Hepatocyte (in vitro differentiated cells): ENCODE data around the gene MOB3C. TPM values are rescaled to one million over a fixed set of nuclear protein-coding genes. Genes with fewer than 3 reads are reported as not detected.

Source experiments
- DNase-seq: peaks from one replicate; pipeline ENCODE4 v3.0.0-alpha.2; 2016; ENCODE audit warnings: low spot score
- H2AFZ ChIP-seq: fragments of 200-600 bp; sonication (generic); 2 replicates; pipeline ENCODE4 v1.6.0; 2016; ENCODE audit warnings: antibody characterized with exemption, mild to moderate bottlenecking
- H3K27ac ChIP-seq: fragments of 200-600 bp; sonication (generic); 2 replicates; pipeline ENCODE4 v1.5.1; 2016; ENCODE audit warnings: mild to moderate bottlenecking
- H3K27me3 ChIP-seq: fragments of 200-600 bp; sonication (generic); 2 replicates; pipeline ENCODE4 v1.6.1; 2016
- H3K36me3 ChIP-seq: fragments of 200-600 bp; sonication (generic); replicated peaks from 2 replicates; pipeline ENCODE4 v1.5.1; 2016; ENCODE audit warnings: low read depth; ENCODE audit not compliant: insufficient read depth
- H3K4me1 ChIP-seq: fragments of 200-600 bp; sonication (generic); 2 replicates; pipeline ENCODE4 v1.5.1; 2016; ENCODE audit warnings: mild to moderate bottlenecking, moderate library complexity; ENCODE audit not compliant: insufficient read depth
- H3K4me2 ChIP-seq: fragments of 200-600 bp; sonication (generic); 2 replicates; pipeline ENCODE4 v1.6.0; 2016
- H3K4me3 ChIP-seq: fragments of 200-600 bp; sonication (generic); 2 replicates; pipeline ENCODE4 v1.5.1; 2016; ENCODE audit warnings: mild to moderate bottlenecking
- H3K79me2 ChIP-seq: fragments of 200-600 bp; sonication (generic); 2 replicates; pipeline ENCODE4 v1.6.0; 2017; ENCODE audit warnings: mild to moderate bottlenecking
- H3K9me2 ChIP-seq: fragments of 200-600 bp; sonication (generic); replicated peaks from 2 replicates; pipeline ENCODE4 v1.6.0; 2017; ENCODE audit warnings: mild to moderate bottlenecking; ENCODE audit not compliant: insufficient read depth
- H3K9me3 ChIP-seq: fragments of 200-600 bp; sonication (generic); 2 replicates; pipeline ENCODE4 v1.5.1; 2016; ENCODE audit warnings: low read depth, mild to moderate bottlenecking
- H4K20me1 ChIP-seq: fragments of 200-600 bp; sonication (generic); 2 replicates; pipeline ENCODE4 v1.6.0; 2016; ENCODE audit warnings: mild to moderate bottlenecking; ENCODE audit not compliant: insufficient read depth, poor library complexity, severe bottlenecking
- EZH2 ChIP-seq: fragments of 200-600 bp; sonication (generic); IDR thresholded peaks from 2 replicates; pipeline ENCODE4 v1.6.1; 2016; ENCODE audit warnings: antibody characterized with exemption, mild to moderate bottlenecking, borderline replicate concordance
- EZH2phosphoT487 ChIP-seq: fragments of 200-600 bp; sonication (generic); IDR thresholded peaks from one replicate; pipeline ENCODE4 v1.6.1; 2018; ENCODE audit warnings: antibody characterized with exemption, mild to moderate bottlenecking, low read depth, moderate library complexity; ENCODE audit not compliant: unreplicated experiment, severe bottlenecking
- WGBS: methylation state at CpG from one replicate; pipeline ENCODE4 v1.1.6; 2016; ENCODE audit warnings: low lambda C conversion rate; ENCODE audit errors: missing lambda C conversion rate; 5-methylcytosine and 5-hydroxymethylcytosine counted together
- polyA plus RNA-seq: library from polyadenylated mRNA; unstranded; fragments of >200 nt; fragmentation: Nextera tagmentation; extraction: Ambion mirVana; gene quantifications from 2 replicates; pipeline ENCODE4 v1.2.1, GENCODE V29; 2016
- total RNA-seq: library from RNA; depleted of rRNA; stranded (reverse); fragments of >200 nt; gene quantifications from 2 replicates; pipeline ENCODE4 v1.2.3, GENCODE V29; 2014
- TF ChIP-seq, protein P1 (sequence below): fragments of 200-600 bp; sonication (generic); IDR thresholded peaks from 2 replicates; pipeline ENCODE4 v1.5.1; 2016; ENCODE audit warnings: antibody characterized with exemption, mild to moderate bottlenecking; ENCODE audit not compliant: poor library complexity

Gene MOB3C
- total and polyA plus RNA-seq, 2 experiments from 2014 or later, result 5.8 to 6.6 TPM

DNA sequence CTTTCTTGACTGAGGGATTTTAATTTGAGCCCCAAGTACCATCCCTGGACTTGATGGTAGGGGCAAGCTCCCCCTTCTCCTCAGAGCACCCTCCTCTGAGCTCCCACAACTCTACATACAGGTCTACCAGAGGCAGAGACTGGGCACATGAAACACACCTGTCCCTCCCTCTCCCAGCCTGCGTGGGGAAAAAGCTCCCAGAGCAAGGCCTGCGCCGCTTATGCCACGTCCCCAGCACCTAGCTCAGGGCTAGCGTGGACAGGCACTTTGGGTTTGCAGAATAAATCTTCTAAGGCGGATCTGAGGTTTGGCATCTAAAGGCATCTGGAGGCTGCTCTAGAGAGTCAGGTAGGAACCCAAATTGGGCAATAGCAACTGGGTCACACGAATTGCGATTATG lies 57.6 kb downstream of the MOB3C start:
- no peaks in the 10 kb centered on the region for H3K9me3 ChIP-seq
- no peaks in the 10 kb centered on the region for H3K9me2 ChIP-seq
- H3K4me1 ChIP-seq, result no peaks in the 10 kb centered on the region
- 95% methylated on average over 8 of the region's 8 CpGs for whole genome bisulfite sequencing
- TF ChIP-seq EZH2phosphoT487 (no peak), EZH2 (no peak)
- TF ChIP-seq, protein P1, sequence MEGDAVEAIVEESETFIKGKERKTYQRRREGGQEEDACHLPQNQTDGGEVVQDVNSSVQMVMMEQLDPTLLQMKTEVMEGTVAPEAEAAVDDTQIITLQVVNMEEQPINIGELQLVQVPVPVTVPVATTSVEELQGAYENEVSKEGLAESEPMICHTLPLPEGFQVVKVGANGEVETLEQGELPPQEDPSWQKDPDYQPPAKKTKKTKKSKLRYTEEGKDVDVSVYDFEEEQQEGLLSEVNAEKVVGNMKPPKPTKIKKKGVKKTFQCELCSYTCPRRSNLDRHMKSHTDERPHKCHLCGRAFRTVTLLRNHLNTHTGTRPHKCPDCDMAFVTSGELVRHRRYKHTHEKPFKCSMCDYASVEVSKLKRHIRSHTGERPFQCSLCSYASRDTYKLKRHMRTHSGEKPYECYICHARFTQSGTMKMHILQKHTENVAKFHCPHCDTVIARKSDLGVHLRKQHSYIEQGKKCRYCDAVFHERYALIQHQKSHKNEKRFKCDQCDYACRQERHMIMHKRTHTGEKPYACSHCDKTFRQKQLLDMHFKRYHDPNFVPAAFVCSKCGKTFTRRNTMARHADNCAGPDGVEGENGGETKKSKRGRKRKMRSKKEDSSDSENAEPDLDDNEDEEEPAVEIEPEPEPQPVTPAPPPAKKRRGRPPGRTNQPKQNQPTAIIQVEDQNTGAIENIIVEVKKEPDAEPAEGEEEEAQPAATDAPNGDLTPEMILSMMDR, result no peak
- H4K20me1 ChIP-seq, result no peaks in the 10 kb centered on the region
- H3K27ac ChIP-seq, result no peak overlapping the region
- no peaks in the 10 kb centered on the region for H3K79me2 ChIP-seq
- H2AFZ ChIP-seq, result no peak overlapping the region
- H3K27me3 ChIP-seq, result no peaks in the 10 kb centered on the region
- no peaks in the 10 kb centered on the region for H3K36me3 ChIP-seq
- H3K4me2 ChIP-seq, result no peak overlapping the region
- DNase-seq, result no peak
- no peak overlapping the region for H3K4me3 ChIP-seq

DNA sequence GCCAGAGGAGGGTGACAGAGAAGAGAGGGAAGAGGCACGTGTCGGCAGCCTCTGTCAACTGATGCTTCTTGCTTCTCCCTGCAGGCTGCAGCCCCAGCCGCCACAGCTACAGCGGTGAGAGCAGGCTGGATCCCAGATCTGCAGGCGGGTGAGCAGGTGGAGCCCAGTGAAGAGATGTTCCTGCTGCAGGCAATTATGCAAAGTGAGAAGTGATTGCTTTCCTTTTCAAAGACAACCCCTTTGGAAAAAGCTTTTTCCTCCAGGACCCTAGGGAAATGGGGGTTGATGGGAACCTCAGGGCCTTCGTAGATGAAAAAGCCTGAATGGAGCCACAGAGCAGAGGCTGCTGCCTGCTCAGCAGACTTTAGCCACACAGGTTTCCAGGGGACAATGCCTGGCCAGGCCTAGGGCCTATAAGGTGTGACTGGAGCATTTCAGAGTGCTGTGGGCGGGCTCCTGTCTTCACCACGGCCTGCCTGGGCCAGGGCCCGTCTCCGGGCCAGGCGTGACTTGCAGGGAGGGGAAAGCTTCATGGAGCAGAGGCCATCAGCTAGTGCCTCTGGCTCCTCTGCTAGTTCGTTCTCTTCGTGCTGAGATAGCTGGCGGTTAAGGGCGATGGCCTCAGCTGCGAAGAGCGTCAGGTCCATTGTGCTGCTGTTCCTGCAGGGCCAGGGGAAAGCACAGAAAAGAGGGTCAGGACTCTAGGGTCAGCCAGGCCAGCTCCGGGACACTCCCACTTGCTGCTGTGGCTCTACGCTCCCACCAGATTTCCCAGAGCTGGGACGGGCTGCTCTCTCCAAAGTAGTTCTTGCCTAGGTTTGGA lies 58.3 kb downstream of the MOB3C start:
- 65% methylated on average over 20 of the region's 20 CpGs for WGBS
- no peaks in the 10 kb centered on the region for H3K27me3 ChIP-seq
- DNase-seq, result no peak
- H3K27ac ChIP-seq, result no peak overlapping the region
- H3K36me3 ChIP-seq, result no peaks in the 10 kb centered on the region
- no peaks in the 10 kb centered on the region for H4K20me1 ChIP-seq
- H2AFZ ChIP-seq, result no peak overlapping the region
- no peaks in the 10 kb centered on the region for H3K9me2 ChIP-seq
- no peaks in the 10 kb centered on the region for H3K9me3 ChIP-seq
- no peak overlapping the region for H3K4me2 ChIP-seq
- H3K4me3 ChIP-seq, result no peak overlapping the region
- no peaks in the 10 kb centered on the region for H3K79me2 ChIP-seq
- no peaks in the 10 kb centered on the region for H3K4me1 ChIP-seq
- TF ChIP-seq EZH2phosphoT487, result no peak
- no peak for TF ChIP-seq EZH2
- TF ChIP-seq, protein P1, result no peak

Other genes with a start within 250 kb of the MOB3C start
- gene FAAH, start 222.5 kb downstream of the MOB3C start, total RNA-seq, result 40.3 and 44.5 TPM in 2 replicates
- 61.1 and 61.8 TPM in 2 replicates for gene FAAH, start 222.5 kb downstream of the MOB3C start, polyA plus RNA-seq
- not detected in 2 replicates for gene DMBX1, start 127.0 kb downstream of the MOB3C start, total RNA-seq
- 0.32 TPM in 1 of 2 replicates, not detected in the other for gene DMBX1, start 127.0 kb downstream of the MOB3C start, polyA plus RNA-seq
- not detected in 2 replicates for gene KNCN, start 65.2 kb downstream of the MOB3C start, total RNA-seq
- gene KNCN, start 65.2 kb downstream of the MOB3C start, polyA plus RNA-seq, result not detected in 2 replicates
- gene MKNK1, start 12.5 kb downstream of the MOB3C start, total RNA-seq, result 20.6 and 21.6 TPM in 2 replicates
- gene MKNK1, start 12.5 kb downstream of the MOB3C start, polyA plus RNA-seq, result 17.8 and 29.6 TPM in 2 replicates
- gene ATPAF1, start 51.6 kb upstream of the MOB3C start, total RNA-seq, result 57.5 and 58.4 TPM in 2 replicates
- 59.3 and 63.2 TPM in 2 replicates for gene ATPAF1, start 51.6 kb upstream of the MOB3C start, polyA plus RNA-seq
- 0.16 TPM in 1 of 2 replicates, not detected in the other for gene TEX38, start 55.0 kb upstream of the MOB3C start, total RNA-seq
- gene TEX38, start 55.0 kb upstream of the MOB3C start, polyA plus RNA-seq, result 0.27 and 0.40 TPM in 2 replicates
- gene EFCAB14, start 102.3 kb upstream of the MOB3C start, total RNA-seq, result 76.3 and 79.3 TPM in 2 replicates
- 28.3 and 38.5 TPM in 2 replicates for gene EFCAB14, start 102.3 kb upstream of the MOB3C start, polyA plus RNA-seq
- 0.67 TPM in 1 of 2 replicates, not detected in the other for gene CYP4B1, start 182.2 kb upstream of the MOB3C start, total RNA-seq
- gene CYP4B1, start 182.2 kb upstream of the MOB3C start, polyA plus RNA-seq, result 0.25 and 0.92 TPM in 2 replicates